ENCODE results near the gene NTSR2.

The NTSR2 gene

GRCh38 chr2:11678306-11678960 lies 8.4 kb upstream of the NTSR2 start:
- intact Hi-C loops (cut with DNase I; ENCODE audit: low total_unique reads), result no loop called here

GRCh38 chr2:11677136-11678055 lies 7.4 kb upstream of the NTSR2 start:
- peak in 1 of 2 donors; percentile 62 for DNase-seq
- Histone ChIP-seq H3K27me3 (peaks cover 0 to 59% of the 10 kb centered on the region in 2 donors), H3K27ac (no peak overlapping the region), H3K4me3 (no peak overlapping the region), H3K4me1 (no peaks in the 10 kb centered on the region), H3K36me3 (no peaks in the 10 kb centered on the region), H3K9me3 (peaks cover 0 to 5% (median 0%) of the 10 kb centered on the region in 3 donors)
- intact Hi-C loops (cut with DNase I; ENCODE audit: low total_unique reads), result no loop called here
- TF ChIP-seq, protein P1, sequence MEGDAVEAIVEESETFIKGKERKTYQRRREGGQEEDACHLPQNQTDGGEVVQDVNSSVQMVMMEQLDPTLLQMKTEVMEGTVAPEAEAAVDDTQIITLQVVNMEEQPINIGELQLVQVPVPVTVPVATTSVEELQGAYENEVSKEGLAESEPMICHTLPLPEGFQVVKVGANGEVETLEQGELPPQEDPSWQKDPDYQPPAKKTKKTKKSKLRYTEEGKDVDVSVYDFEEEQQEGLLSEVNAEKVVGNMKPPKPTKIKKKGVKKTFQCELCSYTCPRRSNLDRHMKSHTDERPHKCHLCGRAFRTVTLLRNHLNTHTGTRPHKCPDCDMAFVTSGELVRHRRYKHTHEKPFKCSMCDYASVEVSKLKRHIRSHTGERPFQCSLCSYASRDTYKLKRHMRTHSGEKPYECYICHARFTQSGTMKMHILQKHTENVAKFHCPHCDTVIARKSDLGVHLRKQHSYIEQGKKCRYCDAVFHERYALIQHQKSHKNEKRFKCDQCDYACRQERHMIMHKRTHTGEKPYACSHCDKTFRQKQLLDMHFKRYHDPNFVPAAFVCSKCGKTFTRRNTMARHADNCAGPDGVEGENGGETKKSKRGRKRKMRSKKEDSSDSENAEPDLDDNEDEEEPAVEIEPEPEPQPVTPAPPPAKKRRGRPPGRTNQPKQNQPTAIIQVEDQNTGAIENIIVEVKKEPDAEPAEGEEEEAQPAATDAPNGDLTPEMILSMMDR (IDR thresholded peaks at IDR 0.05), result no peak

More at GRCh38 chr2:11678306-11678960, 8.4 kb upstream of the NTSR2 start:
- Histone ChIP-seq H3K4me3 (no peak overlapping the region), H3K27me3 (peaks cover 0 to 69% of the 10 kb centered on the region in 2 donors), H3K9me3 (peaks cover 0 to 5% (median 0%) of the 10 kb centered on the region in 3 donors), H3K27ac (no peak overlapping the region), H3K4me1 (no peaks in the 10 kb centered on the region), H3K36me3 (no peaks in the 10 kb centered on the region)
- peak in 1 of 2 donors; percentile 23 for DNase-seq
- TF ChIP-seq, protein P1 (IDR thresholded peaks at IDR 0.05), result no peak

DNA sequence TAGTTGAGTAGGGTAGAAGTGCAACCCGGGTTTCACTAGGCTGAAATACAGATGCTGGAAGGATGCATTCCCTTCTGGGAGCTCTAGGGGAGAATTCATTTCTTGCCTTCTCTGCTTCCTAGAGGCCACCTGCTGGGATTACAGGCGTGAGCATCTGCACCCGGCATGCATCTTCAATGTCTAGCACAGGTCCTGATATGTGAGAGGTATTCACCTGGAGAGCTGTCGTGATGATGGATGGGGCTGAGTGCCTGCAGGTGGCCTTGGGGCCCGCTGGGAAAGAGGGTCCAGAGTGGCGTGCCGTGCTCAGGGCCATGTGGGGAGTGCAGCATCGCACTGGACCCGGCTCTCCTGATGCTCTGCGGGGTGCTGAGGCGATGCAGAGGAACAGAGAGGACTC lies 6.6 kb upstream of the NTSR2 start:
- Histone ChIP-seq H3K4me3 (no peak overlapping the region), H3K4me1 (no peaks in the 10 kb centered on the region), H3K9me3 (peaks cover 0 to 5% (median 0%) of the 10 kb centered on the region in 3 donors), H3K27me3 (peaks cover 0 to 54% of the 10 kb centered on the region in 2 donors), H3K36me3 (no peaks in the 10 kb centered on the region), H3K27ac (no peak overlapping the region)
- intact Hi-C loops (cut with DNase I; ENCODE audit: low total_unique reads), result no loop called here
- DNase-seq, result no peak
- TF ChIP-seq, protein P1 (IDR thresholded peaks at IDR 0.05), result no peak

GRCh38 chr2:11675423-11676112 lies 5.6 kb upstream of the NTSR2 start:
- peaks cover 0 to 5% (median 0%) of the 10 kb centered on the region in 3 donors for H3K9me3 ChIP-seq
- no peak overlapping the region for H3K4me3 ChIP-seq
- H3K27me3 ChIP-seq, result peaks cover 0 to 61% of the 10 kb centered on the region in 2 donors
- no peaks in the 10 kb centered on the region for H3K4me1 ChIP-seq
- intact Hi-C loops (cut with DNase I; ENCODE audit: low total_unique reads), result no loop called here
- H3K27ac ChIP-seq, result no peak overlapping the region
- no peaks in the 10 kb centered on the region for H3K36me3 ChIP-seq
- no peak for DNase-seq
- TF ChIP-seq, protein P1 (IDR thresholded peaks at IDR 0.05), result no peak

- H3K36me3 ChIP-seq, result no peaks in the 10 kb centered on the region
- intact Hi-C loops (cut with DNase I; ENCODE audit: low total_unique reads), result no loop called here
- H3K4me1 ChIP-seq, result peaks cover 0 to 3% (median 1%) of the 10 kb centered on the region in 4 donors
- H3K27me3 ChIP-seq, result peaks cover 0 to 62% of the 10 kb centered on the region in 2 donors
- no peak overlapping the region for H3K27ac ChIP-seq
- no peak for DNase-seq
- peaks cover 0 to 5% (median 0%) of the 10 kb centered on the region in 3 donors for H3K9me3 ChIP-seq
- no peak overlapping the region for H3K4me3 ChIP-seq
- TF ChIP-seq, protein P1 (IDR thresholded peaks at IDR 0.05), result no peak
Observed at GRCh38 chr2:11674983-11675382, 5.0 kb upstream of the NTSR2 start.

All from tibial artery (tissue), 4 donors.